Subcutaneous adipose tissue (tissue), 4 donors: ENCODE results near the gene KCNS1. TPM values are rescaled to one million over a fixed set of nuclear protein-coding genes. Genes with fewer than 3 reads are reported as not detected.

Source experiments
- CTCF ChIP-seq: fragments of 450-650 bp; IDR thresholded peaks from one replicate; pipeline ENCODE4 v1.5.1; 2016; ENCODE audit warnings: low read depth, mild to moderate bottlenecking, control low read depth, antibody characterized with exemption, moderate library complexity
- total RNA-seq, 4 donors: library from RNA; depleted of rRNA; stranded (reverse); fragments of >200 nt; gene quantifications; one replicate each; pipeline ENCODE4 v1.1.0, GENCODE V29; 2016

KCNS1 gene
- total RNA-seq, 4 donors from 2014 or later = not detected

DNA sequence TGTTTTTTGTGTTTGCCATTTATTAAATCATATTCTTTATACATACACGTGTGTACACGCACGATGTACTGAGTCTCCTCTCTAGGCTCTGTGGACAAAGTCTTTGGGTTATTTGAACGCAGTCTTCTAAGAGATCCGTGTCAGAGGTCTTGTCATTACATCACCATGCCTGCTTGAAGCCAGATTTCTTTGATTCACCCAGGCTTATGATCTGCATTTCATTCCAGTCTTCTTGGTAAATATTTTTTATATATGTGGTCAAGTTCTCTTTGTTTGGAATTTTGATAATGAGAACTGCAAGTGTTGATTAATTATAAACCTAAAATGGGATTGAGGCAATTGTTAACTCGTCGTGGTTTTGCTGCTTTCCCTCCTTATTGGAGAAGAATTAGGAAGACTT is 34.6 kb downstream of the KCNS1 start:
- TF ChIP-seq CTCF = no peak

DNA sequence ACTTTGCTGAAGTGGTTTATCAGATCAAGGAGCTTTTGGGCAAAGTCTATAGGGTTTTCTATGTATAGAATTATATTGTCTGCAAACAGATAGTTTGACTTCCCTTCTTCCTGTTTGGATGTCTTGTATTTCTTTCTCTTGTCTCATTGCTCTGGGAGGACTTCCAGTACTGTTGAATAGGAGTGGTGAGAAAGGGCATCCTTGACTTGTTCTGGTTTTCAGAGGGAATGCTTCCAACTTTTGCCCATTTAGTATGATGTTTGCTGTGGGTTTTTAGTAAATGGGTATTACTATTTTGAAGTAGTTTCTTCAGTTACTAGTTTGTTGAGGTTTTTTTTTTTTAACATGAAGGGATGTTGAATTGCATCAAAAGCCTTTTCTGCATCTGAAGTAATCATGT is 36.1 kb downstream of the KCNS1 start:
- TF ChIP-seq CTCF = no peak

DNA sequence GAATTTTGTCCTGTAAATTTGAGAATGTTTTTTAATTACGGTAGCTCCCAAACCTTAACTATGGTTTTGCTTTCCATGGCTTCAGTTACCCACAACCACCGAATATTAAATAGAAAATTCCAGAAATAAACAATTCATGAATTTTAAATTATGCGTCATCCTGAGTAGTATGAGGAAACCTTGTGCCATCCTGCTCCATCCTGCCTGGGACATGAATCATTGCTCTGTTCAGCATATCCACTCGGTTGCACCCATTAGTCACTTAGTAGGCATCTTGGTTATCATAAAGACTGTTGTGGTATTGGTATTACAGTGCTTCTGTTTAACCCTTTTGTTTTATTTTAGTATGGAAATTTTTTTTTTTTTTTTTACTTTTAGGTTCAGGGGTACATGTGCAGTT is 39.7 kb downstream of the KCNS1 start:
- no peak for TF ChIP-seq CTCF

- no peak for TF ChIP-seq CTCF
Measured at GRCh38 chr20:45060294-45060693, 40.6 kb downstream of the KCNS1 start.

DNA sequence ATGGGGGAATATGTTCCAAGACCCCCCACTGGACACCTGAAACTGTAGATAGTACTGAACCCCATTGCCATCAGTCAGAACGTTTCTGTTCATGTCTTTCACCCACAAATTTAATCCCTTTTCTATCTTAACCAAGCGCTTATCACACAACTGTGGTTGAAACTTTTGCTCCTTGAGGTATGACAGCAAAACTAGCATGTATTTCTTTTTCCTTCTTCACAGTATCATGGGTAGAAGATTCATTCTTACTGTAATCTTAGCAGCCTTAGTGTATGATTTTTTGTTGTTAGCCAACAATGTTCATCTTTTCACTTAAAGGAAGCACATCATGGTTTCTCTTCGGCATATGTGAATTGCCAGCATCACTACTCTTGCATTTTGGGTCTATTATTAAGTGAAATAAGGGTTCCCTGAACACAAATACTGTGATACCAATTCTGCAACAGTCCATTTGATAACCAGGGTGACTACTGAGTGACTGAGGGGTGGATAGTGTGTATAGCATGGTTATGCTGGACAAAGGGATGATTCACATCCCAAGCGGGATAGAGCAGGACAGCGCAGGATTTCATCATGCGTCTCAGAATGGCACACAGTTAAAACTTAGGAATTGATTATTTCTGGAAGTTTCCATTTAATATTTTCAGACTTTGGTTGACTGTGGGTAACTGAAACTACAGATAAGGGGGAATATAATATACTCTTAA is 41.8 kb downstream of the KCNS1 start:
- no peak for TF ChIP-seq CTCF

- TF ChIP-seq CTCF = no peak
Measured at GRCh38 chr20:45058168-45058850, 42.6 kb downstream of the KCNS1 start.

DNA sequence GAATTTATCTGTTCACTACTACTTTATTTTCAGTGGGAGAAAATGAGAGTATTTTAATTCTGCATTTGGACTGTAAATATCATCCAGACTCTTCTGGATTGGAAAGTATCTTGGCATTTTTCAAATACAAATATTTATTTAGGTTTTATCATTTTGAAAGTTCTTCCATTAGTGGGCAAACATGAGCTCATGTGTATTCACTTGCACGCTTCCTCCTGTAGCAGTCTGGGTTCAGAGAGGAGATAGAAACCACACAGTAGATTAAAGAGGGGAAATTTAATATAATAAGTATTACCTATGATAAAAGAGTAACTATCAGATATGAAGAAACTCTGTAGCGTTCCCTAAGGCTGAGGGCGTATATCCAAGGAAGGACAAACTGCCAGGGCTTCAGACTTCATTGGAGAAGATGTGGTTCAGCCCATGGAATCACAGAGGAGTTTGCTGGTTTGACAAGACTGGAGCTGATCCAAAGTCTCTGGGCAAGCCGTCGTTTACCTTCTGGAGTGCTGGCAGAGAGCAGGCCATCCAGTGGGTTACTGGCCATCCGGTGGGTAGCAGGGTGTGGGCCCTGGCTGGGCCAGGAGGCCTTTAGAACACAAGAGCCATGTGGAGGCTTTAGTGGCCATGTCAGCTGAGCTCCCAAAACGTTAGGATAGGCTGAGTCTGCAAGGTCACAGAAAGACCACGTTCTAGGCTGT is 44.3 kb downstream of the KCNS1 start:
- no peak for TF ChIP-seq CTCF
